Gastrocnemius medialis (tissue), 4 donors: ENCODE data around the gene SRGAP1.

ENCODE experiments used
- CTCF ChIP-seq, 5 experiments: fragments of 450-650 bp in 3 of 5; fragments of 200-600 bp in 2 of 5; sonication (generic) in 2 of 5; IDR thresholded peaks in 4 of 5; conservative IDR thresholded peaks in 1 of 5; 1 replicate in 4 of 5; 2 replicates in 1 of 5; pipeline ENCODE4 v1.5.1; 2016 to 2019; ENCODE audit warnings: antibody characterized with exemption in 5 of 5, mild to moderate bottlenecking in 3 of 5, moderate library complexity in 3 of 5
- POLR2A ChIP-seq, 2 donors: fragments of 450-650 bp; IDR thresholded peaks; one replicate each; pipeline ENCODE4 v1.6.1; 2017; ENCODE audit warnings: antibody characterized with exemption in 2 of 2, mild to moderate bottlenecking in 2 of 2, moderate library complexity in 2 of 2

GRCh38 chr12:64088431-64089349, 244.2 kb downstream of the SRGAP1 start:
- no peak for TF ChIP-seq CTCF (IDR thresholded peaks at IDR 0.05 in 4 of 5, conservative IDR thresholded peaks at IDR 0.05 in 1 of 5)
- TF ChIP-seq POLR2A (IDR thresholded peaks at IDR 0.05), result no peak
